HEK293 (cell line): ENCODE measurements around the gene RGS9.
A peak's percentile ranks its signal among the peaks of the same experiment; 100 is the strongest.
"Not testable (repeated sequence)": the region's sequence is repeated elsewhere in the genome, so short reads cannot be mapped to it uniquely, and the experiment has no call there.

ENCODE experiments used
- CTCF ChIA-PET: fragments of 350-600 bp; formaldehyde crosslinking; extraction: SDS; loops from one replicate; lab custom pipeline; 2021; ENCODE audit warnings: antibody characterized with exemption; lab: Yijun Ruan, JAX
- POLR2A ChIA-PET: fragments of 300-600 bp; formaldehyde crosslinking; extraction: SDS; loops from one replicate; lab custom pipeline; 2020; ENCODE audit warnings: antibody characterized with exemption, inconsistent platforms; lab: Yijun Ruan, JAX
- H3K27ac ChIP-seq: fragments of 200-500 bp; sonication (Bioruptor generic); 2 replicates; pipeline ENCODE4 v1.5.1; 2014; ENCODE audit warnings: low read depth, low read length, control low read depth, inconsistent platforms; ENCODE audit errors: extremely low read depth
- H3K36me3 ChIP-seq, 2 experiments: fragments of 200-500 bp in 1 of 2; sonication (Bioruptor generic) in 1 of 2; 1 replicate in 1 of 2; 2 replicates in 1 of 2; pipeline ENCODE4 v1.5.1; 2014 to 2017; ENCODE audit warnings: inconsistent platforms in 2 of 2, low read length in 2 of 2; ENCODE audit not compliant: control insufficient read depth in 2 of 2, insufficient read depth in 1 of 2
- H3K4me1 ChIP-seq: fragments of 200-500 bp; sonication (Bioruptor generic); 2 replicates; pipeline ENCODE4 v1.5.1; 2014; ENCODE audit warnings: mild to moderate bottlenecking, low read length, inconsistent platforms; ENCODE audit not compliant: control insufficient read depth, insufficient read depth
- H3K4me3 ChIP-seq: 2 replicates; pipeline ENCODE4 v1.5.1; 2011; ENCODE audit warnings: low read depth, mild to moderate bottlenecking, control low read depth, low read length, moderate library complexity
- H3K9me3 ChIP-seq: fragments of 200-500 bp; sonication (Bioruptor generic); 2 replicates; pipeline ENCODE4 v1.5.1; 2014; ENCODE audit warnings: low read depth, low read length, inconsistent platforms; ENCODE audit not compliant: control insufficient read depth, insufficient read depth
- GFI1B ChIP-seq: fragments of 450-650 bp; formaldehyde crosslinking; IDR thresholded peaks from 2 replicates; pipeline ENCODE4 v1.5.1; 2016; ENCODE audit warnings: missing biosample characterization, missing genetic modification characterization
- HOXA7 ChIP-seq: sonication (generic); formaldehyde crosslinking; IDR thresholded peaks from 2 replicates; pipeline ENCODE4 v1.8.1; 2022; ENCODE audit warnings: missing genetic modification reagents, borderline replicate concordance
- KLF10 ChIP-seq: fragments of 450-650 bp; IDR thresholded peaks from 2 replicates; pipeline ENCODE4 v1.5.1; 2018; ENCODE audit warnings: missing biosample characterization, mild to moderate bottlenecking, missing genetic modification characterization
- ZBTB20 ChIP-seq: fragments of 450-650 bp; formaldehyde crosslinking; IDR thresholded peaks from 2 replicates; pipeline ENCODE4 v1.5.1; 2016; ENCODE audit warnings: missing biosample characterization, missing genetic modification characterization
- ZIC2 ChIP-seq: fragments of 450-650 bp; formaldehyde crosslinking; IDR thresholded peaks from 2 replicates; pipeline ENCODE4 v1.5.1; 2016; ENCODE audit warnings: missing biosample characterization, missing genetic modification characterization
- ZNF174 ChIP-seq: fragments of 450-650 bp; formaldehyde crosslinking; IDR thresholded peaks from 2 replicates; pipeline ENCODE4 v1.5.0; 2017; ENCODE audit warnings: missing biosample characterization, mild to moderate bottlenecking, missing genetic modification characterization
- ZNF223 ChIP-seq: fragments of 450-650 bp; formaldehyde crosslinking; IDR thresholded peaks from 2 replicates; pipeline ENCODE4 v1.5.1; 2016; ENCODE audit warnings: missing biosample characterization, missing genetic modification characterization
- ZNF324 ChIP-seq: fragments of 450-650 bp; formaldehyde crosslinking; IDR thresholded peaks from 2 replicates; pipeline ENCODE4 v1.5.1; 2016; ENCODE audit warnings: missing biosample characterization, missing genetic modification characterization
- ZNF335 ChIP-seq: fragments of 450-650 bp; formaldehyde crosslinking; conservative IDR thresholded peaks from 2 replicates; pipeline ENCODE4 v1.5.1; 2016; ENCODE audit warnings: missing biosample characterization, missing genetic modification characterization
- ZNF366 ChIP-seq: fragments of 450-650 bp; formaldehyde crosslinking; conservative IDR thresholded peaks from 2 replicates; pipeline ENCODE4 v1.5.1; 2016; ENCODE audit warnings: missing biosample characterization, missing genetic modification characterization
- ZNF433 ChIP-seq: fragments of 450-650 bp; formaldehyde crosslinking; IDR thresholded peaks from 2 replicates; pipeline ENCODE4 v1.5.1; 2016; ENCODE audit warnings: missing biosample characterization, missing genetic modification characterization, low read depth
- ZNF514 ChIP-seq: fragments of 450-650 bp; formaldehyde crosslinking; IDR thresholded peaks from 2 replicates; pipeline ENCODE4 v1.5.1; 2016; ENCODE audit warnings: missing biosample characterization, missing genetic modification characterization
- ZNF558 ChIP-seq: fragments of 450-650 bp; formaldehyde crosslinking; IDR thresholded peaks from 2 replicates; pipeline ENCODE4 v1.5.1; 2016; ENCODE audit warnings: missing biosample characterization, missing genetic modification characterization
- ZNF596 ChIP-seq: fragments of 450-650 bp; IDR thresholded peaks from 2 replicates; pipeline ENCODE4 v1.5.0; 2018; ENCODE audit warnings: missing biosample characterization, mild to moderate bottlenecking, missing genetic modification characterization, moderate library complexity
- ZNF600 ChIP-seq: fragments of 450-650 bp; formaldehyde crosslinking; IDR thresholded peaks from 2 replicates; pipeline ENCODE4 v1.5.1; 2016; ENCODE audit warnings: missing biosample characterization, missing genetic modification characterization
- ZNF776 ChIP-seq: fragments of 450-650 bp; formaldehyde crosslinking; IDR thresholded peaks from 2 replicates; pipeline ENCODE4 v1.5.0; 2017; ENCODE audit warnings: missing biosample characterization, missing genetic modification characterization, borderline replicate concordance
- ZSCAN30 ChIP-seq: fragments of 450-650 bp; IDR thresholded peaks from 2 replicates; pipeline ENCODE4 v1.5.1; 2018; ENCODE audit warnings: missing biosample characterization, mild to moderate bottlenecking, missing genetic modification characterization, moderate library complexity
- TF ChIP-seq, protein P1 (sequence below): fragments of 450-650 bp; formaldehyde crosslinking; IDR thresholded peaks from 2 replicates; pipeline ENCODE4 v1.5.1; 2016; ENCODE audit warnings: missing biosample characterization, missing genetic modification characterization, low read depth
- TF ChIP-seq, protein P2 (sequence below): fragments of 450-650 bp; formaldehyde crosslinking; IDR thresholded peaks from 2 replicates; pipeline ENCODE4 v1.5.1; 2016; ENCODE audit warnings: missing biosample characterization, missing genetic modification characterization
- TF ChIP-seq, protein P3 (sequence below): fragments of 450-650 bp; formaldehyde crosslinking; IDR thresholded peaks from 2 replicates; pipeline ENCODE4 v1.5.1; 2017; ENCODE audit warnings: missing biosample characterization, missing genetic modification characterization
- TF ChIP-seq, protein P4 (sequence below): fragments of 450-650 bp; formaldehyde crosslinking; IDR thresholded peaks from 2 replicates; pipeline ENCODE4 v1.5.1; 2016; ENCODE audit warnings: missing biosample characterization, missing genetic modification characterization
- TF ChIP-seq, protein P5 (sequence below): fragments of 450-650 bp; formaldehyde crosslinking; IDR thresholded peaks from 2 replicates; pipeline ENCODE4 v1.5.1; 2017; ENCODE audit warnings: missing biosample characterization, missing genetic modification characterization
- TF ChIP-seq, protein P6 (sequence below): fragments of 450-650 bp; formaldehyde crosslinking; IDR thresholded peaks from 2 replicates; pipeline ENCODE4 v1.5.1; 2016; ENCODE audit warnings: missing biosample characterization, missing genetic modification characterization

RGS9 gene

DNA sequence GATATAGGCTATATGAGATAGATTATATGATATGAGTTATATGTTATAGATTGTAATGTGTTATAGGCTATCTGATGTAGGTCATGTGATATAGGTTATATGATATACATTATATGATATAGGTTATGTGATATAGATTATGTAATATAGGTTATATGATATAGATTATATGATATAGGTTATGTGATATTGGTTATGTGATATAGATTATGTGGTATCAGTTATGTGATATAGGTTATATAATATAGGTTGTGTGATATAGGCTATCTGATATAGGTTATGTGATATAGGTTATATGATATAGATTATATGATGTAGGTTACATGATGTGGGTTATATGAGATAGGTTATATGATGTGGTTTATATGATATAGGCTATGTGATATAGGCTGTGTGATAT, 68.5 kb downstream of the RGS9 start (continued):
- TF ChIP-seq ZNF600 (tag by site-specific recombination) (no peak), ZNF776 (tag by site-specific recombination) (0 out of 2 replicates have a peak, but pooled peaks have one; percentile 8), ZNF433 (tag by site-specific recombination) (no peak), HOXA7 (no peak), ZSCAN30 (tag by site-specific recombination) (no peak), ZNF558 (tag by site-specific recombination) (no peak), KLF10 (tag by site-specific recombination) (no peak)
- TF ChIP-seq, protein P1, sequence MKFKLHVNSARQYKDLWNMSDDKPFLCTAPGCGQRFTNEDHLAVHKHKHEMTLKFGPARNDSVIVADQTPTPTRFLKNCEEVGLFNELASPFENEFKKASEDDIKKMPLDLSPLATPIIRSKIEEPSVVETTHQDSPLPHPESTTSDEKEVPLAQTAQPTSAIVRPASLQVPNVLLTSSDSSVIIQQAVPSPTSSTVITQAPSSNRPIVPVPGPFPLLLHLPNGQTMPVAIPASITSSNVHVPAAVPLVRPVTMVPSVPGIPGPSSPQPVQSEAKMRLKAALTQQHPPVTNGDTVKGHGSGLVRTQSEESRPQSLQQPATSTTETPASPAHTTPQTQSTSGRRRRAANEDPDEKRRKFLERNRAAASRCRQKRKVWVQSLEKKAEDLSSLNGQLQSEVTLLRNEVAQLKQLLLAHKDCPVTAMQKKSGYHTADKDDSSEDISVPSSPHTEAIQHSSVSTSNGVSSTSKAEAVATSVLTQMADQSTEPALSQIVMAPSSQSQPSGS (tag by site-specific recombination), result 0 out of 2 replicates have a peak, but pooled peaks have one; percentile 20
- TF ChIP-seq, all 188 proteins: peak for 2

DNA sequence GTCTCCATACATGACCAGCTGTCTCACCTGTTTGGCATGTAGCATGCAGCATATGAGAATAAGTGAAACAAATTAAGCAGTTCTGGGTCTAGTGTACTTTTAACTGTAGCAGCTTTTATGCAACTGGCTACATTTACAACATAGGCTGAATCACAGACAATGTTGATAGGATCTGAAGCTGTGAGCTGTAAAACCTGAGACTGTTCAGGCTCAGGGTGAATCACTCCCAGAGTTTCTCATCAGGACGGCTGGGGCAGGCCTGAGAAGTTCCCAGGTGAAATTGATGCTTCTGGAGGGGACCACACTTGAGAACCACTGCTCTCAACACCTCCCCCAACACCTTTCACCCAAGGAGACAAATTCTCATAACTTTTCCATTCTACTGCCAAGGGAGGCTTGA, 70.3 kb downstream of the RGS9 start:
- H3K4me3 ChIP-seq, POLR2A ChIA-PET, CTCF ChIA-PET, H3K36me3 ChIP-seq, H3K4me1 ChIP-seq, H3K9me3 ChIP-seq, H3K27ac ChIP-seq: not testable (repeated sequence)

DNA sequence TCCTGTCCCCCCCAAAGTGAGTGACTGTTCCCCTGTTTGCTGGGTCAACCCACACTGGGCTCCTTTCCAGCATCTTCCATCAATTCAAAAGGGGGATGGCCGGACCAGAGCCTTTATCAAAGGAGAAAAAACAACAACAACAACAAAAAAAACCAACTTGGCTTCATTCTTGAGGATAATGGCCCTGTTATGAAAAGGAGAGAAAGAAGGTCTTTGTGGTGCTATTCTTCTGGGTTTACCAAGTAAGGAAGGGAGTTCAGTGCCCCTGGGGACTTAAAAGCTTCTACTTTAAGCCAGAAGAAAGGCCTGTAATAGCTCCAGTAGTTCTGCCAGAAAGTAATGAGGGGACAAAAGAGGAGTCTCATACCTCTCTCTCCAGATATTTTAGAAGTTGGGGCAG, 71.5 kb downstream of the RGS9 start:
- ChIA-PET POLR2A (no interaction called here), CTCF (interaction anchor here (0.6 to 1.7 kb wide), 5 partner anchors 10 to 333 kb away, joined by 3 to 9 read pairs (median 4); partner anchors contain the start of gene RGS9)
- H3K4me1 ChIP-seq, result no peaks in the 10 kb centered on the region
- no peak overlapping the region for H3K27ac ChIP-seq
- no peak overlapping the region for H3K4me3 ChIP-seq
- H3K9me3 ChIP-seq, result no peaks in the 10 kb centered on the region
- no peaks in the 10 kb centered on the region for H3K36me3 ChIP-seq
- TF ChIP-seq ZNF600 (tag by site-specific recombination) (no peak), ZBTB20 (tag by site-specific recombination) (no peak), ZNF366 (no peak), ZNF514 (tag by site-specific recombination) (no peak), GFI1B (tag by site-specific recombination) (no peak), ZNF324 (no peak), ZNF174 (no peak), ZNF223 (tag by site-specific recombination) (no peak), ZNF776 (tag by site-specific recombination) (no peak), ZIC2 (tag by site-specific recombination) (no peak), ZNF596 (tag by site-specific recombination) (no peak), ZNF335 (no peak)
- TF ChIP-seq, protein P2, sequence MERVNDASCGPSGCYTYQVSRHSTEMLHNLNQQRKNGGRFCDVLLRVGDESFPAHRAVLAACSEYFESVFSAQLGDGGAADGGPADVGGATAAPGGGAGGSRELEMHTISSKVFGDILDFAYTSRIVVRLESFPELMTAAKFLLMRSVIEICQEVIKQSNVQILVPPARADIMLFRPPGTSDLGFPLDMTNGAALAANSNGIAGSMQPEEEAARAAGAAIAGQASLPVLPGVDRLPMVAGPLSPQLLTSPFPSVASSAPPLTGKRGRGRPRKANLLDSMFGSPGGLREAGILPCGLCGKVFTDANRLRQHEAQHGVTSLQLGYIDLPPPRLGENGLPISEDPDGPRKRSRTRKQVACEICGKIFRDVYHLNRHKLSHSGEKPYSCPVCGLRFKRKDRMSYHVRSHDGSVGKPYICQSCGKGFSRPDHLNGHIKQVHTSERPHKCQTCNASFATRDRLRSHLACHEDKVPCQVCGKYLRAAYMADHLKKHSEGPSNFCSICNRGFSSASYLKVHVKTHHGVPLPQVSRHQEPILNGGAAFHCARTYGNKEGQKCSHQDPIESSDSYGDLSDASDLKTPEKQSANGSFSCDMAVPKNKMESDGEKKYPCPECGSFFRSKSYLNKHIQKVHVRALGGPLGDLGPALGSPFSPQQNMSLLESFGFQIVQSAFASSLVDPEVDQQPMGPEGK (tag by site-specific recombination), result no peak
- TF ChIP-seq, protein P3, sequence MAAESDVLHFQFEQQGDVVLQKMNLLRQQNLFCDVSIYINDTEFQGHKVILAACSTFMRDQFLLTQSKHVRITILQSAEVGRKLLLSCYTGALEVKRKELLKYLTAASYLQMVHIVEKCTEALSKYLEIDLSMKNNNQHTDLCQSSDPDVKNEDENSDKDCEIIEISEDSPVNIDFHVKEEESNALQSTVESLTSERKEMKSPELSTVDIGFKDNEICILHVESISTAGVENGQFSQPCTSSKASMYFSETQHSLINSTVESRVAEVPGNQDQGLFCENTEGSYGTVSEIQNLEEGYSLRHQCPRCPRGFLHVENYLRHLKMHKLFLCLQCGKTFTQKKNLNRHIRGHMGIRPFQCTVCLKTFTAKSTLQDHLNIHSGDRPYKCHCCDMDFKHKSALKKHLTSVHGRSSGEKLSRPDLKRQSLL (tag by site-specific recombination), result no peak
- TF ChIP-seq, protein P4, sequence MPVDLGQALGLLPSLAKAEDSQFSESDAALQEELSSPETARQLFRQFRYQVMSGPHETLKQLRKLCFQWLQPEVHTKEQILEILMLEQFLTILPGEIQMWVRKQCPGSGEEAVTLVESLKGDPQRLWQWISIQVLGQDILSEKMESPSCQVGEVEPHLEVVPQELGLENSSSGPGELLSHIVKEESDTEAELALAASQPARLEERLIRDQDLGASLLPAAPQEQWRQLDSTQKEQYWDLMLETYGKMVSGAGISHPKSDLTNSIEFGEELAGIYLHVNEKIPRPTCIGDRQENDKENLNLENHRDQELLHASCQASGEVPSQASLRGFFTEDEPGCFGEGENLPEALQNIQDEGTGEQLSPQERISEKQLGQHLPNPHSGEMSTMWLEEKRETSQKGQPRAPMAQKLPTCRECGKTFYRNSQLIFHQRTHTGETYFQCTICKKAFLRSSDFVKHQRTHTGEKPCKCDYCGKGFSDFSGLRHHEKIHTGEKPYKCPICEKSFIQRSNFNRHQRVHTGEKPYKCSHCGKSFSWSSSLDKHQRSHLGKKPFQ (tag by site-specific recombination), result no peak
- TF ChIP-seq, protein P5, sequence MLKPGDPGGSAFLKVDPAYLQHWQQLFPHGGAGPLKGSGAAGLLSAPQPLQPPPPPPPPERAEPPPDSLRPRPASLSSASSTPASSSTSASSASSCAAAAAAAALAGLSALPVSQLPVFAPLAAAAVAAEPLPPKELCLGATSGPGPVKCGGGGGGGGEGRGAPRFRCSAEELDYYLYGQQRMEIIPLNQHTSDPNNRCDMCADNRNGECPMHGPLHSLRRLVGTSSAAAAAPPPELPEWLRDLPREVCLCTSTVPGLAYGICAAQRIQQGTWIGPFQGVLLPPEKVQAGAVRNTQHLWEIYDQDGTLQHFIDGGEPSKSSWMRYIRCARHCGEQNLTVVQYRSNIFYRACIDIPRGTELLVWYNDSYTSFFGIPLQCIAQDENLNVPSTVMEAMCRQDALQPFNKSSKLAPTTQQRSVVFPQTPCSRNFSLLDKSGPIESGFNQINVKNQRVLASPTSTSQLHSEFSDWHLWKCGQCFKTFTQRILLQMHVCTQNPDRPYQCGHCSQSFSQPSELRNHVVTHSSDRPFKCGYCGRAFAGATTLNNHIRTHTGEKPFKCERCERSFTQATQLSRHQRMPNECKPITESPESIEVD, result no peak
- TF ChIP-seq, protein P6, sequence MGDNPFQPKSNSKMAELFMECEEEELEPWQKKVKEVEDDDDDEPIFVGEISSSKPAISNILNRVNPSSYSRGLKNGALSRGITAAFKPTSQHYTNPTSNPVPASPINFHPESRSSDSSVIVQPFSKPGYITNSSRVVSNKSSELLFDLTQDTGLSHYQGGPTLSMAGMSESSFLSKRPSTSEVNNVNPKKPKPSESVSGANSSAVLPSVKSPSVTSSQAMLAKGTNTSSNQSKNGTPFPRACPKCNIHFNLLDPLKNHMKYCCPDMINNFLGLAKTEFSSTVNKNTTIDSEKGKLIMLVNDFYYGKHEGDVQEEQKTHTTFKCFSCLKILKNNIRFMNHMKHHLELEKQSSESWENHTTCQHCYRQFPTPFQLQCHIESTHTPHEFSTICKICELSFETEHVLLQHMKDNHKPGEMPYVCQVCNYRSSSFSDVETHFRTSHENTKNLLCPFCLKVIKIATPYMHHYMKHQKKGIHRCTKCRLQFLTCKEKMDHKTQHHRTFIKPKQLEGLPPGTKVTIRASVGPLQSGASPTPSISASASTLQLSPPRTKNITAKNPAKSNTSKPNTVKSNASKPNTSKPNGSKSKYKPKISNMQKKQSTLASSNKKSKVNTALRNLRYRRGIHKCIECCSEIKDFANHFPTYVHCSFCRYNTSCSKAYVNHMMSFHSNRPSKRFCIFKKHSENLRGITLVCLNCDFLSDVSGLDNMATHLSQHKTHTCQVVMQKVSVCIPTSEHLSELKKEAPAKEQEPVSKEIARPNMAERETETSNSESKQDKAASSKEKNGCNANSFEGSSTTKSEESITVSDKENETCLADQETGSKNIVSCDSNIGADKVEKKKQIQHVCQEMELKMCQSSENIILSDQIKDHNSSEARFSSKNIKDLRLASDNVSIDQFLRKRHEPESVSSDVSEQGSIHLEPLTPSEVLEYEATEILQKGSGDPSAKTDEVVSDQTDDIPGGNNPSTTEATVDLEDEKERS, result no peak
